Endothelial cell of umbilical vein (primary cell): ENCODE measurements around the gene VANGL2. TPM values are rescaled to one million over a fixed set of nuclear protein-coding genes. Genes with fewer than 3 reads are reported as not detected.

Source experiments
- BruUV-seq: library from RNA; stranded (reverse); fragments of 400-500 nt; replicated peaks from 2 replicates; lab custom pipeline; 2021; lab: Mats Ljungman, UMichigan
- CTCF ChIA-PET: fragments of 300-600, 350-600 bp; sonication (Branson Sonifier 250); formaldehyde crosslinking; loops from one replicate; lab custom pipeline; 2021; ENCODE audit warnings: antibody characterized with exemption, inconsistent platforms; lab: Charles Lee
- POLR2A ChIA-PET: fragments of 300-600, 350-600 bp; sonication (Branson Sonifier 250); formaldehyde crosslinking; loops from one replicate; lab custom pipeline; 2021; ENCODE audit warnings: antibody characterized with exemption, inconsistent platforms; lab: Charles Lee
- DNase-seq: peaks from one replicate; pipeline ENCODE4 v3.0.0-alpha.2; 2011; ENCODE audit warnings: low read depth, low spot score
- FAIRE-seq: peaks from 2 replicates; lab custom pipeline; 2011; peaks lifted over from hg19 to GRCh38; lab: Jason Lieb, UNC
- H2AFZ ChIP-seq: 2 replicates; pipeline ENCODE4 v1.6.0; 2012; ENCODE audit warnings: low read depth, low read length, control low read depth, inconsistent platforms
- H3K27ac ChIP-seq: 2 replicates; pipeline ENCODE4 v1.5.1; 2011; ENCODE audit warnings: low read depth, mild to moderate bottlenecking, control low read depth, low read length, moderate library complexity; ENCODE audit not compliant: insufficient read depth
- H3K27me3 ChIP-seq, 2 experiments: 2 replicates each; pipeline versions ENCODE4 v1.6.0 to v1.6.1; 2011; ENCODE audit warnings: low read length in 2 of 2, mixed read lengths in 1 of 2; ENCODE audit not compliant: control insufficient read depth in 2 of 2, insufficient read depth in 2 of 2
- H3K36me3 ChIP-seq, 2 experiments: 2 replicates in 1 of 2; 3 replicates in 1 of 2; pipeline ENCODE4 v1.5.1; 2011; ENCODE audit warnings: low read length in 2 of 2, mild to moderate bottlenecking in 1 of 2, moderate library complexity in 1 of 2; ENCODE audit not compliant: control insufficient read depth in 2 of 2, insufficient read depth in 2 of 2; ENCODE audit errors: extremely low read depth in 1 of 2
- H3K4me1 ChIP-seq: 3 replicates; pipeline ENCODE4 v1.5.1; 2011; ENCODE audit warnings: mild to moderate bottlenecking, low read length; ENCODE audit not compliant: control insufficient read depth, insufficient read depth; ENCODE audit errors: extremely low read depth
- H3K4me2 ChIP-seq: 2 replicates; pipeline ENCODE4 v1.6.1; 2011; ENCODE audit warnings: low read length, control low read depth, mixed read lengths; ENCODE audit not compliant: insufficient read depth
- H3K4me3 ChIP-seq, 3 experiments: fragments of 200-600 bp in 1 of 3; sonication (generic), shearing (Covaris generic) in 1 of 3; replicated peaks in 1 of 3; 2 replicates each; pipeline ENCODE4 v1.5.1; 2011 to 2016; ENCODE audit warnings: control low read depth in 3 of 3, low read length in 3 of 3, mild to moderate bottlenecking in 2 of 3, inconsistent platforms in 1 of 3, low read depth in 1 of 3, moderate library complexity in 1 of 3; ENCODE audit not compliant: insufficient read depth in 1 of 3
- H3K79me2 ChIP-seq: 2 replicates; pipeline ENCODE4 v1.6.0; 2012; ENCODE audit warnings: low read length, inconsistent platforms; ENCODE audit not compliant: control insufficient read depth, insufficient read depth
- H3K9ac ChIP-seq: replicated peaks from 2 replicates; pipeline ENCODE3; 2011; ENCODE audit warnings: low read length, control low read depth; ENCODE audit not compliant: insufficient read depth; ENCODE audit errors: extremely low read depth
- H3K9me1 ChIP-seq: replicated peaks from 3 replicates; pipeline ENCODE4 v1.6.0; 2011; ENCODE audit warnings: mild to moderate bottlenecking, low read length; ENCODE audit not compliant: control insufficient read depth, insufficient read depth; ENCODE audit errors: extremely low read depth
- H3K9me3 ChIP-seq: replicated peaks from 2 replicates; pipeline ENCODE4 v1.5.1; 2012; ENCODE audit warnings: low read length, inconsistent platforms; ENCODE audit not compliant: control insufficient read depth, insufficient read depth
- H4K20me1 ChIP-seq: replicated peaks from 2 replicates; pipeline ENCODE3; 2011; ENCODE audit warnings: mild to moderate bottlenecking, low read length; ENCODE audit not compliant: control insufficient read depth, insufficient read depth; ENCODE audit errors: extremely low read depth
- CTCF ChIP-seq, 2 donors: IDR thresholded peaks; 1 replicate in 1 of 2; 2 replicates in 1 of 2; pipeline ENCODE4 v1.5.1; 2011; ENCODE audit warnings: low read length in 2 of 2, mild to moderate bottlenecking in 2 of 2, moderate library complexity in 2 of 2, control low read depth in 1 of 2, inconsistent platforms in 1 of 2, low read depth in 1 of 2; ENCODE audit not compliant: insufficient read depth in 1 of 2; ENCODE audit errors: extremely low read depth in 1 of 2
- EZH2 ChIP-seq: IDR thresholded peaks from 2 replicates; pipeline ENCODE4 v1.6.1; 2012; ENCODE audit warnings: borderline replicate concordance, low read depth, mild to moderate bottlenecking, moderate library complexity, low read length, inconsistent platforms; ENCODE audit not compliant: severe bottlenecking
- FOS ChIP-seq: IDR thresholded peaks from 2 replicates; pipeline ENCODE4 v1.6.1; 2011; ENCODE audit warnings: mild to moderate bottlenecking, low read length, moderate library complexity, borderline replicate concordance; ENCODE audit not compliant: insufficient read depth
- GATA2 ChIP-seq: IDR thresholded peaks from 2 replicates; pipeline ENCODE4 v1.7.0; 2011; ENCODE audit warnings: low read depth, mild to moderate bottlenecking, moderate library complexity, mixed read lengths, low read length; ENCODE audit not compliant: insufficient read length, insufficient read depth
- JUN ChIP-seq: IDR thresholded peaks from 2 replicates; pipeline ENCODE4 v1.6.1; 2011; ENCODE audit warnings: borderline replicate concordance, low read depth; ENCODE audit not compliant: insufficient read length, insufficient read depth
- MAX ChIP-seq: IDR thresholded peaks from 2 replicates; pipeline ENCODE4 v1.6.1; 2011; ENCODE audit not compliant: insufficient read depth, insufficient read length
- MYC ChIP-seq: IDR thresholded peaks from one replicate; pipeline ENCODE4 v1.6.1; 2011; ENCODE audit warnings: mild to moderate bottlenecking, low read depth, low read length
- POLR2A ChIP-seq: IDR thresholded peaks from 2 replicates; pipeline ENCODE4 v1.6.1; 2012; ENCODE audit warnings: low read depth, mild to moderate bottlenecking, control low read depth, low read length
- POLR2AphosphoS5 ChIP-seq: IDR thresholded peaks from 2 replicates; pipeline ENCODE4 v1.6.1; 2012; ENCODE audit warnings: low read depth, mild to moderate bottlenecking, control low read depth, low read length, moderate library complexity; ENCODE audit not compliant: insufficient read depth
- dilution Hi-C: fragments of 300-500 bp; cut with MboI; formaldehyde crosslinking; loops from one replicate; pipeline ENCODE4 v1.15.0; 2019; ENCODE audit warnings: low sequenced_read_pairs; ENCODE audit not compliant: extremely low pct_ligation_motif_present
- intact Hi-C: fragments of 100-400 bp; cut with micrococcal nuclease; formaldehyde crosslinking; loops from one replicate; pipeline ENCODE4 v1.10.0; 2022
- polyA plus RNA-seq, 4 experiments: library from polyadenylated mRNA; depleted of rRNA in 3 of 4; stranded (reverse) in 3 of 4; unstranded in 1 of 4; fragments of >200 nt; gene quantifications; 2 replicates each; pipeline versions ENCODE4 v1.2.1 to v1.2.3, GENCODE V29; 2011 to 2012; ENCODE audit warnings: missing spikeins in 1 of 4
- total RNA-seq: library from RNA; stranded (reverse); gene quantifications from 2 replicates; pipeline ENCODE4 v1.2.3, GENCODE V29; 2021

Gene VANGL2
- total and polyA plus RNA-seq, 2 donors (not counting 3 experiments of a cell fraction or from before 2014, with no cell fraction given), result 0.01 TPM; not detected in 1

GRCh38 chr1:160429125-160429561 lies 28.8 kb downstream of the VANGL2 start:
- Histone ChIP-seq H3K9me1 (no peaks in the 10 kb centered on the region), H4K20me1 (no peaks in the 10 kb centered on the region), H3K4me3 (no peak overlapping the region), H3K79me2 (no peaks in the 10 kb centered on the region), H3K9ac (no peak overlapping the region), H3K9me3 (no peaks in the 10 kb centered on the region), H3K4me1 (no peaks in the 10 kb centered on the region), H3K27ac (no peak overlapping the region), H3K27me3 (peaks cover 3 to 18% of the 10 kb centered on the region in 2 experiments), H2AFZ (no peak overlapping the region), H3K4me2 (no peak overlapping the region), H3K36me3 (no peaks in the 10 kb centered on the region)
- POLR2A ChIA-PET, result no interaction called here
- dilution Hi-C loops, result no loop called here
- no peak for FAIRE-seq
- no peak for DNase-seq
- CTCF ChIA-PET, result interaction anchor here (1.0 to 2.0 kb wide), 8 partner anchors 8 to 523 kb away, joined by 3 to 37 read pairs (median 4); no protein-coding TSS in a partner anchor
- BruUV-seq, result no TSS peak
- no peak for TF ChIP-seq MAX
- no peak for TF ChIP-seq CTCF (IDR thresholded peaks at IDR 0.05; ENCODE audit: extremely low read depth in 1 of 2, insufficient read depth in 1 of 2, low read depth in 1 of 2, low read length in 2 of 2)
- no peak for TF ChIP-seq GATA2
- TF ChIP-seq POLR2A, result no peak
- no peak for TF ChIP-seq MYC
- no peak for TF ChIP-seq JUN
- no peak for TF ChIP-seq FOS
- no peak for TF ChIP-seq EZH2
- TF ChIP-seq POLR2AphosphoS5, result no peak
- intact Hi-C loops, result no loop called here
